HepG2 (cell line): ENCODE results near the gene PSORS1C2. TPM values are rescaled to one million over a fixed set of nuclear protein-coding genes. Genes with fewer than 3 reads are reported as not detected.
"Not testable (repeated sequence)": the region's sequence is repeated elsewhere in the genome, so short reads cannot be mapped to it uniquely, and the experiment has no call there.

Experiments used
- ATAC-seq: fragments of 200-7000 bp; cut with Tn5 transposase; 3 replicates; pipeline ENCODE4 v1.9.1; 2020; ENCODE audit warnings: mild to moderate bottlenecking, moderate library complexity
- BruUV-seq: library from RNA; stranded (reverse); fragments of 400-500 nt; replicated peaks from 2 replicates; lab custom pipeline; 2021; lab: Mats Ljungman, UMichigan
- CTCF ChIA-PET: fragments of 300-600 bp; formaldehyde crosslinking; extraction: SDS; loops from one replicate; lab custom pipeline; 2021; ENCODE audit warnings: low total read pairs, inconsistent platforms, low intra/inter-chr PET ratio; lab: Yijun Ruan, JAX
- POLR2A ChIA-PET: fragments of 350-600 bp; sonication (Branson Sonifier 250); formaldehyde crosslinking; loops from one replicate; lab custom pipeline; 2020; ENCODE audit warnings: antibody characterized with exemption, inconsistent platforms; lab: Yijun Ruan, JAX
- DNase-seq: peaks from one replicate; pipeline ENCODE4 v3.0.0-alpha.2; 2015; ENCODE audit warnings: low spot score
- FAIRE-seq: peaks from 3 replicates; lab custom pipeline; 2011; peaks lifted over from hg19 to GRCh38; lab: Jason Lieb, UNC
- H2AFZ ChIP-seq: one replicate; pipeline ENCODE4 v1.6.1; 2011; ENCODE audit warnings: low read length, inconsistent platforms
- H3K27ac ChIP-seq: fragments of 300-600 bp; 3 replicates; pipeline ENCODE4 v1.8.0; 2011; ENCODE audit warnings: mixed run types, mild to moderate bottlenecking, mixed read lengths, low read length, inconsistent platforms; ENCODE audit not compliant: insufficient read depth; ENCODE audit errors: extremely low read length
- H3K27me3 ChIP-seq, 2 experiments: fragments of 200-600 bp in 1 of 2; 2 replicates in 1 of 2; 3 replicates in 1 of 2; pipeline versions ENCODE4 v1.6.0 to v1.8.0; 2011; ENCODE audit warnings: low read length in 2 of 2, mild to moderate bottlenecking in 2 of 2, moderate library complexity in 2 of 2, inconsistent platforms in 1 of 2; ENCODE audit not compliant: insufficient read depth in 2 of 2, control insufficient read depth in 1 of 2
- H3K36me3 ChIP-seq, 2 experiments: fragments of 200-600 bp in 1 of 2; replicated peaks in 1 of 2; 2 replicates in 1 of 2; 3 replicates in 1 of 2; pipeline versions ENCODE4 v1.5.1 to v1.8.0; 2011; ENCODE audit warnings: low read length in 2 of 2, inconsistent platforms in 1 of 2; ENCODE audit not compliant: insufficient read depth in 2 of 2, control insufficient read depth in 1 of 2
- H3K4me1 ChIP-seq: 2 replicates; pipeline ENCODE4 v1.5.1; 2012; ENCODE audit warnings: low read length, inconsistent platforms; ENCODE audit not compliant: insufficient read depth
- H3K4me2 ChIP-seq: 2 replicates; pipeline ENCODE4 v1.6.0; 2011; ENCODE audit warnings: low read depth, low read length, inconsistent platforms
- H3K4me3 ChIP-seq, 3 experiments: fragments of 200-600 bp in 1 of 3; sonication (generic), shearing (Covaris generic) in 1 of 3; replicated peaks in 1 of 3; 2 replicates each; pipeline ENCODE4 v1.5.1; 2011 to 2016; ENCODE audit warnings: low read length in 3 of 3, inconsistent platforms in 2 of 3, low read depth in 2 of 3, mild to moderate bottlenecking in 2 of 3, control low read depth in 1 of 3, mixed read lengths in 1 of 3; ENCODE audit not compliant: insufficient read depth in 1 of 3
- H3K79me2 ChIP-seq: one replicate; pipeline ENCODE4 v1.6.1; 2011; ENCODE audit warnings: low read length, inconsistent platforms; ENCODE audit not compliant: insufficient read depth
- H3K9ac ChIP-seq: 2 replicates; pipeline ENCODE4 v1.6.0; 2011; ENCODE audit warnings: mild to moderate bottlenecking, low read depth, low read length, inconsistent platforms; ENCODE audit not compliant: insufficient read depth
- H3K9me3 ChIP-seq: 2 replicates; pipeline ENCODE4 v1.5.1; 2012; ENCODE audit warnings: mild to moderate bottlenecking, low read length
- H4K20me1 ChIP-seq: 2 replicates; pipeline ENCODE4 v1.6.0; 2011; ENCODE audit warnings: inconsistent platforms, mild to moderate bottlenecking, low read length, moderate library complexity; ENCODE audit not compliant: insufficient read depth
- MAFG ChIP-seq: sonication (generic); formaldehyde crosslinking; IDR thresholded peaks from 2 replicates; pipeline ENCODE4 v1.5.1; 2020; ENCODE audit warnings: mild to moderate bottlenecking, missing genetic modification reagents
- MED1 ChIP-seq: sonication (generic); formaldehyde crosslinking; IDR thresholded peaks from 2 replicates; pipeline ENCODE4 v1.4.0; 2020; ENCODE audit warnings: missing genetic modification reagents
- SOX13 ChIP-seq, 3 experiments: fragments of 450-650 bp in 1 of 3; sonication (generic) in 1 of 3; formaldehyde crosslinking in 1 of 3; IDR thresholded peaks in 2 of 3; conservative IDR thresholded peaks in 1 of 3; 2 replicates each; pipeline versions ENCODE4 v1.5.0 to v1.6.1; 2016 to 2020; ENCODE audit warnings: antibody characterized with exemption in 1 of 3, mild to moderate bottlenecking in 1 of 3, missing compliant biosample characterization in 1 of 3, missing genetic modification reagents in 1 of 3, moderate library complexity in 1 of 3
- TAF15 ChIP-seq: fragments of 200-400 bp; formaldehyde crosslinking; IDR thresholded peaks from one replicate; pipeline ENCODE4 v1.6.1; 2018; ENCODE audit warnings: mild to moderate bottlenecking, low read depth, low read length; ENCODE audit not compliant: poor library complexity, severe bottlenecking
- ZNF160 ChIP-seq: sonication (generic); formaldehyde crosslinking; IDR thresholded peaks from 2 replicates; pipeline ENCODE4 v1.8.0; 2022; ENCODE audit warnings: mild to moderate bottlenecking, inconsistent platforms, missing genetic modification reagents
- ZNF687 ChIP-seq: sonication (generic); formaldehyde crosslinking; IDR thresholded peaks from 2 replicates; pipeline ENCODE4 v1.5.1; 2020; ENCODE audit warnings: mild to moderate bottlenecking, missing genetic modification reagents, moderate library complexity
- ZNF781 ChIP-seq: sonication (generic); formaldehyde crosslinking; IDR thresholded peaks from 2 replicates; pipeline ENCODE4 v1.5.1; 2020; ENCODE audit warnings: borderline replicate concordance, mild to moderate bottlenecking, missing genetic modification reagents; ENCODE audit errors: not compliant biosample characterization
- ZNF883 ChIP-seq: sonication (generic); formaldehyde crosslinking; IDR thresholded peaks from 2 replicates; pipeline ENCODE4 v1.5.1; 2020; ENCODE audit warnings: mild to moderate bottlenecking, missing genetic modification reagents; ENCODE audit errors: not compliant biosample characterization
- ZSCAN30 ChIP-seq: sonication (generic); formaldehyde crosslinking; IDR thresholded peaks from 2 replicates; pipeline ENCODE4 v1.5.0; 2020; ENCODE audit warnings: mild to moderate bottlenecking, missing genetic modification reagents
- whole genome bisulfite sequencing: methylation state at CpG from one replicate; pipeline ENCODE4 v1.1.6; 2017; ENCODE audit warnings: low lambda C conversion rate; 5-methylcytosine and 5-hydroxymethylcytosine counted together
- in situ Hi-C: cut with HindIII; loops from 2 replicates; pipeline ENCODE4 v1.10.0; 2017; ENCODE audit warnings: low pct_unique_long_range_greater_than_20kb; ENCODE audit not compliant: extremely low pct_ligation_motif_present
- intact Hi-C: fragments of 100-400 bp; cut with micrococcal nuclease; formaldehyde crosslinking; loops from one replicate; pipeline ENCODE4 v1.10.0; 2022; ENCODE audit not compliant: unreplicated experiment
- polyA plus RNA-seq, 8 experiments: library from polyadenylated mRNA; depleted of rRNA in 3 of 8; stranded (reverse) in 7 of 8; unstranded in 1 of 8; fragments of >200 nt; fragmentation: Illumina TruSeq in 4 of 8; extraction: Trizol in 4 of 8; gene quantifications; 2 replicates each; pipeline versions ENCODE4 v1.2.1 to v1.2.3, GENCODE V29; 2011 to 2016; ENCODE audit warnings: low read depth in 4 of 8, missing spikeins in 1 of 8, mixed read lengths in 1 of 8; ENCODE audit not compliant: insufficient read depth in 1 of 8
- total RNA-seq, 5 experiments: library from RNA; depleted of rRNA; stranded (reverse); fragments of >200 nt; fragmentation: Illumina TruSeq; extraction: Trizol; gene quantifications; 2 replicates each; pipeline ENCODE4 v1.2.3, GENCODE V29; 2016; ENCODE audit warnings: low read depth in 1 of 5
- TF ChIP-seq, protein P1 (sequence below): sonication (generic); formaldehyde crosslinking; IDR thresholded peaks from 2 replicates; pipeline ENCODE4 v1.4.0; 2020; ENCODE audit warnings: mild to moderate bottlenecking, missing genetic modification reagents

PSORS1C2 gene
- total and polyA plus RNA-seq, 2 of the 13 experiments (the other 11 are each of a cell fraction or from before 2014, with no cell fraction given) = not detected

DNA sequence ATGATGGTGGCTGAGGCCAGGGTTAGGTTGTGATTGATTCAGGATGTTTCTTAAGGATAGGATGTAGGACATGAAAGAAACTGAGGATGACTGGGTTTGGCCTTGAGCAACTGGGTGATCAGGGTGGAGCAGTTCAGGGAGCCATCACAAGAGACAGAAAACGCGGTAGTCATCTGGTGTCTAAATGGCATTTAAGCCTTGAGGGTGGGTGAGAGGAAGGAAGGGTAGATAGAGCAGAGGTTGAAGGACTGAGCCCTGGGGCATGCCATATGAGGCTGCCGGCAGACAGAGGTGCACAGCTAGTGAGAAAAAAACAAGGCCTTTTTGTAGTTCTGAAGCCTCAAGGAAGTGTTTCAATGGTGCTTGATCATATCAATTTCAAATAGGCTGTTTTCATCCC is 29.7 kb upstream of the PSORS1C2 start (continued):
- no peak for TF ChIP-seq ZNF687 (CRISPR knock-in tag)

- H4K20me1 ChIP-seq = no peaks in the 10 kb centered on the region; the same call in 1 of the 2 replicates
- H2AFZ ChIP-seq = no peak overlapping the region
- no peaks in the 10 kb centered on the region for H3K9me3 ChIP-seq
- FAIRE-seq (no peak), ATAC-seq (no peak), DNase-seq (no peak)
- H3K4me2 ChIP-seq = no peak overlapping the region
- no peaks in the 10 kb centered on the region for H3K4me1 ChIP-seq
- no peaks in the 10 kb centered on the region for H3K79me2 ChIP-seq
- H3K4me3 ChIP-seq = no peak overlapping the region
- no TSS peak for BruUV-seq
- TF ChIP-seq TAF15 = no peak
- no peak for TF ChIP-seq MED1 (CRISPR knock-in tag)
- TF ChIP-seq ZNF781 (CRISPR knock-in tag) = no peak
- no peak for TF ChIP-seq ZSCAN30
- no peak for TF ChIP-seq MAFG (CRISPR knock-in tag)
- TF ChIP-seq SOX13 (IDR thresholded peaks at IDR 0.05) = no peak
- no peak for TF ChIP-seq SOX13 (CRISPR knock-in tag; conservative IDR thresholded peaks at IDR 0.05 in 1 of 2, IDR thresholded peaks at IDR 0.05 in 1 of 2)
- TF ChIP-seq ZNF160 (CRISPR knock-in tag) = no peak
- TF ChIP-seq ZNF883 = no peak
- TF ChIP-seq, protein P1, sequence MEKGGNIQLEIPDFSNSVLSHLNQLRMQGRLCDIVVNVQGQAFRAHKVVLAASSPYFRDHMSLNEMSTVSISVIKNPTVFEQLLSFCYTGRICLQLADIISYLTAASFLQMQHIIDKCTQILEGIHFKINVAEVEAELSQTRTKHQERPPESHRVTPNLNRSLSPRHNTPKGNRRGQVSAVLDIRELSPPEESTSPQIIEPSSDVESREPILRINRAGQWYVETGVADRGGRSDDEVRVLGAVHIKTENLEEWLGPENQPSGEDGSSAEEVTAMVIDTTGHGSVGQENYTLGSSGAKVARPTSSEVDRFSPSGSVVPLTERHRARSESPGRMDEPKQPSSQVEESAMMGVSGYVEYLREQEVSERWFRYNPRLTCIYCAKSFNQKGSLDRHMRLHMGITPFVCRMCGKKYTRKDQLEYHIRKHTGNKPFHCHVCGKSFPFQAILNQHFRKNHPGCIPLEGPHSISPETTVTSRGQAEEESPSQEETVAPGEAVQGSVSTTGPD (CRISPR knock-in tag) = no peak
- in situ Hi-C loops (no loop called here), intact Hi-C loops (no loop called here)
- peaks cover 6 to 8% of the 10 kb centered on the region in 2 experiments; a peak in 3 of 5 replicates for H3K36me3 ChIP-seq
- no peaks in the 10 kb centered on the region for H3K27me3 ChIP-seq
- CTCF ChIA-PET = no interaction called here
- 85% methylated on average over 5 of the region's 5 CpGs for WGBS
- no peak overlapping the region for H3K9ac ChIP-seq
- H3K27ac ChIP-seq = no peak overlapping the region
- POLR2A ChIA-PET = no interaction called here
Observed at GRCh38 chr6:31165986-31166385, 27.1 kb upstream of the PSORS1C2 start.

DNA sequence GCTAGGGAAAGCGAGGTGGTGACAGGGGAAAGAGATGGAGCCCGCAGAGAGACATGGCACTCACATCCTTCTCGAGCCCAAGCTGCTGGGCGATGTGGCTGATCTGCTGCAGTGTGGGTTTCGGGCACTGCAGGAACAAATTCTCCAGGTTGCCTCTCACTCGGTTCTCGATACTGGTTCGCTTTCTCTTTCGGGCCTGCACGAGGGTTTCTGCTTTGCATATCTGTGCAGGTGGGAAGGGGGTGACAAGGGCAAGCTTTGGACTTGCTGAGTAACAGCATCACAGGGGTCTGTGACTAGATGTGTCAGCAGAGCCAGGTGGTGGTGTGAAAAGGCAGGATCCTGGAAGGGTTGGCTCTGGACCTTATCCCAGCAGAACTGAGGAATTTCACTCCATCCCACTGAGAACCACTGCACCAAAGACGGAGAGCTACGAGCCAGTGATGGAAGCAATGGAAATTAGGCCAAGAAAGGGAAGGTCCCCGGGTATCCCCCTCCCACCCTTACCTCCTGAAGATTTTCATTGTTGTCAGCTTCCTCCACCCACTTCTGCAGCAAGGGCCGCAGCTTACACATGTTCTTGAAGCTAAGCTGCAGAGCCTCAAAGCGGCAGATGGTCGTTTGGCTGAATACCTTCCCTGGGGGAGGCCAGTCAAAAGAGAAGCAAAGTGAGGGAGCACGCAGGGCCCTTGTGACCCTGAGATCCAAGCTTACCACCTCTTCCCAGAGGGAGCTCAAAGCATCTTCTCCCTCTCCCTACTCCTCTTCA is 26.4 kb upstream of the PSORS1C2 start:
- FAIRE-seq, CTCF ChIA-PET, H3K79me2 ChIP-seq, intact Hi-C loops, ATAC-seq, H4K20me1 ChIP-seq, BruUV-seq, H3K9me3 ChIP-seq, DNase-seq, H3K36me3 ChIP-seq, H2AFZ ChIP-seq, H3K27ac ChIP-seq, H3K4me2 ChIP-seq, H3K9ac ChIP-seq, in situ Hi-C loops, H3K4me3 ChIP-seq, H3K4me1 ChIP-seq, POLR2A ChIA-PET, H3K27me3 ChIP-seq: not testable (repeated sequence)
- 95% methylated on average over 17 of the region's 17 CpGs for WGBS
